Stimulated activated effector memory CD8-positive, alpha-beta T cell treated with anti-CD3 and anti-CD28 coated beads, Interleukin-12 subunit alpha, Interleukin-12 subunit beta, amount 100 ng/mL, for 72 hours (primary cell): ENCODE results near the gene PPARA.

Experiments
- ATAC-seq: fragments of 150-1000 bp; cut with Tn5 transposase; 2 replicates; pipeline ENCODE4 v1.10.0; 2021
- DNase-seq, 2 donors: peaks; one replicate each; pipeline ENCODE4 v3.0.0; 2021 to 2022; ENCODE audit warnings: low spot score in 2 of 2
- H3K27ac Mint-ChIP-seq: one replicate; pipeline ENCODE4 v1.8.0; 2022; ENCODE audit warnings: mild to moderate bottlenecking, mixed read lengths
- H3K36me3 Mint-ChIP-seq: one replicate; pipeline ENCODE4 v1.8.0; 2022; ENCODE audit warnings: mild to moderate bottlenecking, mixed read lengths
- H3K4me1 Mint-ChIP-seq: one replicate; pipeline ENCODE4 v1.8.0; 2022; ENCODE audit warnings: mixed read lengths
- H3K4me3 Mint-ChIP-seq: one replicate; pipeline ENCODE4 v1.8.0; 2022; ENCODE audit warnings: mild to moderate bottlenecking, mixed read lengths
- H3K9me3 Mint-ChIP-seq: one replicate; pipeline ENCODE4 v1.8.0; 2022; ENCODE audit warnings: mixed read lengths

PPARA gene

DNA sequence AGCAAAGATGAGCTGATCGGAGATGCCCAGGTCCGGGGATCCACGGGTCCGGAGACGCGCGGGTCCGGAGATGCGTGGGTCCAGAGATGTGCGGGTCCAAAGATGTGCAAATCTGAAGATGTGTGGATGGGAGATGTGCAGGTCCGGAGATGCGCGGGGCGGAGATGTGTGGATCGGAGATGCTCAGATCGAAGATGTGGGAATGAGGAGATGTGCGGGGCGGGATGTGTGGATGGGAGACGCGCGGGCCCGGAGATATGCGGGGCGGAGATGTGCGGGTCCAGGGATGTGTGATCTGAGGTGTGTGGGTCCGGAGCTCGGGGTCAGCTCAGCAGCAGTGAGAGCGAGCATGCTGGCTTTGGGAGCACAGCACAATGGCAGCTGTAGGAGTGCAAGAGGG is 64.3 kb downstream of the PPARA start:
- no peaks in the 10 kb centered on the region for H3K9me3 Mint-ChIP-seq
- no peak overlapping the region for H3K27ac Mint-ChIP-seq
- DNase-seq (no peak), ATAC-seq (no peak)
- peaks cover 93% of the 10 kb centered on the region for H3K36me3 Mint-ChIP-seq
- peaks cover 31% of the 10 kb centered on the region for H3K4me1 Mint-ChIP-seq
- no peak overlapping the region for H3K4me3 Mint-ChIP-seq

- ATAC-seq: no peak
- no peaks in the 10 kb centered on the region for H3K9me3 Mint-ChIP-seq
- peaks cover 88% of the 10 kb centered on the region for H3K36me3 Mint-ChIP-seq
- no peak overlapping the region for H3K27ac Mint-ChIP-seq
- DNase-seq: no peak
- peaks cover 16% of the 10 kb centered on the region for H3K4me1 Mint-ChIP-seq
- no peak overlapping the region for H3K4me3 Mint-ChIP-seq
Measured at GRCh38 chr22:46219636-46220035, 69.3 kb downstream of the PPARA start.

DNA sequence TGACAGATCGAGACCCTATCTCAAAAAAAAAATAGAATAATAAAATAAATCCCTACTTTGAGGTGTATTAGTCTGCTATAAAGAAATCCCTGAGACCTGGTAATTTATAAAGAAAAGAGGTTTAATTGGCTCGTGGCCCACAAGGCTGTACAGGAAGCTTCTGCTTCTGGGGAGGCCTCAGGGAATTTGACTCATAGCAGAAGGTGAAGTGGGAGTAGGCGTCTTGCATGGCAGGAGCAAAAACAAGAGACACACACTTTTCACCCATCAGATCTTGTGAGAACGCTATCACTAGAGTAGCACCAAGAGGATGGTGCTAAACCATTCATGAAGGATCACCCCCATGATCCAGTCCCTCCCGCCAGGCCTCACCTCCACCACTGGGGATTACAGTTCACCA is 70.6 kb downstream of the PPARA start:
- Mint-ChIP-seq H3K27ac (peak overlapping the region; percentile 54), H3K4me3 (no peak overlapping the region), H3K9me3 (no peaks in the 10 kb centered on the region), H3K36me3 (peaks cover 75% of the 10 kb centered on the region), H3K4me1 (peaks cover 15% of the 10 kb centered on the region)
- ATAC-seq (peak; percentile 67), DNase-seq (no peak)

DNA sequence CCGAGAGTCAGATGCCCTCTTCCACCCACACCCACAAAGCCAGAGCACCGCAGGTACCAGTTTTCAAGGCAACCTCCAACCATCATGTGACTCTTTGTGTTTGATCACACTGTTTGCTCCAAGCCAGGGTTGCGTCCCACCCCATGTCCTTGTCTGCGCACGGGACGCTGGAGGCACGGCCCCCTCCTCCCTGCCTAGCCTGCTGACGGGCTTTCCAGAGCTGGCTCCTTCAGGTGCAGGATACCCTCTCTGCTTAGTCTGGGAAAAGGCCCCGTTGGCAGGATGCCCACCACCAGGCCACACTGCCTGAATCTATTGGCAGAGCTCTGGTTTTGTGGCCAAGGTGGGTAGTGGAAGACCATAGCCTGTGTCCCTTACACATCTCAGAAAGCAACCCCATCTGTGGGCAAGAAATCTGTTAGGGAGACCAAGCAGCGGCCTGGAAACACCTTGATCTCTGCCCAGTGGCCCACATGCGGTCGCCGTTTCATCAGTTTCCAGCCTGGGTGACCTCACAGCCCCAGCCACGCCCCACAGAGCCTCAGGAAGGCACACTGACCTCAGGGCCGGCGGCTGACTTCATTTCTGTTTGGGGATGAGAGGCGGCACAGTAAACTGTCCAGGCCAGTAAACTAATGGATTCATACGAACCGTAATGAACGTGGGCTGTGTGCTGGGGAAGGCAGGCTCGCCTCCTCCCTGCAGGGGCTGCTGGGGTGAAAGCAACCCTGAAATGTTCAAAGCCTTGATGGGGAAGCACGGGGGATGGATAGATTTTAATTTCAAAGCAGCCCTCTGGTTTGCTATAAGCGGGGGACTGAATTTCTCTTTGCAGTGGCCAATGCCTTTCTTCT is 73.9 kb downstream of the PPARA start:
- no peak overlapping the region for H3K4me3 Mint-ChIP-seq
- H3K27ac Mint-ChIP-seq: peak overlapping the region; percentile 32

DNA sequence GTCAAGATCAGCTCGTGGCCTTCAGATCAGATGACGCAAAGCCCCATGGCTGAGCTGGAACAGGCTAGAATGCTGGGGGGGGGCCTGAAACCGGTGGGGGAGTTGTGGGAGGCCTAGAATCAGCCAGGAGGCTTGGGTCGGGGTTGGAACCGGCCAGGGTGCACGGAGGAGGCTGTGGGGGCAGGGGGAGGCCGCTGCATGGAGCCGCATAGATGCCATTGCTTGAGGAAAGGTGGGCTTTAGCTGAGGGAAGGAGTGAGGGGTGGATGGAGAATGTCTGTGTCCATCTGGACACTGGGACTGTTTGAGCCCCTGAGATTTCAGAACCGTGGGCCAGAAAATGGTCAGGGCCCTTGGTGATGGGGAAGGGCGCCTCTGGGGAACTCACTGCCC is 74.6 kb downstream of the PPARA start:
- ATAC-seq: no peak
- peaks cover 11% of the 10 kb centered on the region for H3K4me1 Mint-ChIP-seq
- no peaks in the 10 kb centered on the region for H3K9me3 Mint-ChIP-seq
- no peak overlapping the region for H3K4me3 Mint-ChIP-seq
- H3K36me3 Mint-ChIP-seq: peaks cover 35% of the 10 kb centered on the region
- H3K27ac Mint-ChIP-seq: peak overlapping the region; percentile 32
- no peak for DNase-seq

More for the DNA sequence above, 73.9 kb downstream of the PPARA start:
- DNase-seq (no peak), ATAC-seq (no peak)
- H3K36me3 Mint-ChIP-seq: peaks cover 41% of the 10 kb centered on the region
- peaks cover 17% of the 10 kb centered on the region for H3K4me1 Mint-ChIP-seq
- no peaks in the 10 kb centered on the region for H3K9me3 Mint-ChIP-seq

GRCh38 chr22:46225631-46226030 is 75.3 kb downstream of the PPARA start:
- no peak for DNase-seq
- ATAC-seq: no peak
- Mint-ChIP-seq H3K4me1 (peaks cover 11% of the 10 kb centered on the region), H3K27ac (no peak overlapping the region), H3K36me3 (peaks cover 28% of the 10 kb centered on the region), H3K4me3 (no peak overlapping the region), H3K9me3 (no peaks in the 10 kb centered on the region)

DNA sequence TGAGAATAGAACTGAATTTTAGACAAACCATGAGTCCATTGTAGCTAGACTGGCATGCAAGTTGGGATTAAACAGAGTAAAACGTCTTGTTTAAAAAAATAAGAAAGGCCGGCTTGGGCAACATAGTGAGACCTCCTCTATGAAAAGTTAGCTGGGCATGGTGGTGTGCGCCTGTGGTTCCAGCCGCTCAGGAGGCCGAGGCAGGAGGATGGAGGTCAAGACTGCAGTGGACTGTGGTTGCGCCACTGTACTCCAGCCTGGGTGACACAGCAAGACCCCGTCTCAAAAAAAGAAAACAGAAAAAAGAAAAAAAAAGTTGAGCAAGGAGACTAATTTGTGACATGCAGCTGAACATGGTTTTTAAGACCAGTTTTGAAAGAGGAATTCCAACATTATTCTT is 76.3 kb downstream of the PPARA start:
- no peak for ATAC-seq
- Mint-ChIP-seq H3K4me3 (no peak overlapping the region), H3K27ac (no peak overlapping the region), H3K9me3 (no peaks in the 10 kb centered on the region), H3K36me3 (peaks cover 21% of the 10 kb centered on the region), H3K4me1 (peaks cover 5% of the 10 kb centered on the region)
- DNase-seq: no peak

GRCh38 chr22:46229701-46230100 is 79.4 kb downstream of the PPARA start:
- H3K36me3 Mint-ChIP-seq: peaks cover 9% of the 10 kb centered on the region
- peaks cover 5% of the 10 kb centered on the region for H3K4me1 Mint-ChIP-seq
- ATAC-seq (no peak), DNase-seq (no peak)
- no peaks in the 10 kb centered on the region for H3K9me3 Mint-ChIP-seq
- no peak overlapping the region for H3K27ac Mint-ChIP-seq
- H3K4me3 Mint-ChIP-seq: no peak overlapping the region

DNA sequence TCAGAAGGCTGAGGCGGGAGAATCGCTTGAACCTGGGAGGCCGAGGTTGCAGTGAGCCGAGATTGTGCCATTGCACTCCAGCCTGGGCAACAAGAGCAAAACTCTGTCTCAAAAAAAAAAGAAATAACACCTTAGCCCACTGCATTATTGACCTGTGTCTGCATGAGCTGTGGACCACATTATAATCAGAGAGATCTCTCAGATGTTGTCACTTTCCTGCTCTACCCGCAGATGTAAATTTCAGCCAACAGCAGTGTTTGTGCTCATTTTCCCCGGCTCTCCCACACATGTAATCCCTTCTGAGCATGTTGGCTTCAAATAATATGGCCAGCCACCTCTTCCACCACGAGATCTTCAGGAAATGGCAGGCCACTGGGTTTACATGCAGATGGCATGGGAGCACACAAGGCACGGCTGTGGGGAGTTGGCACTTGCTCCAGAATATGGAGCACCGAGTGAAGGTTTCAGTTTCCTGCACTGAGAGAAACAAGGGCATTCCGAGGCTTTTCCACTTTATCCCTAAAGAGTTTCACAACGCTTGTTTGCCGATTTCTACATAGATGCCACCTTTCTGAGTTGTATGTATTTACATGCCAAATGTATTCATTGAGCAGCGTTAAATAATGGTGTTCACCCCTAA is 80.1 kb downstream of the PPARA start:
- peaks cover 15% of the 10 kb centered on the region for H3K36me3 Mint-ChIP-seq
- peaks cover 5% of the 10 kb centered on the region for H3K4me1 Mint-ChIP-seq
- H3K9me3 Mint-ChIP-seq: no peaks in the 10 kb centered on the region
- DNase-seq: no peak
- no peak overlapping the region for H3K27ac Mint-ChIP-seq
- ATAC-seq: no peak
- no peak overlapping the region for H3K4me3 Mint-ChIP-seq

DNA sequence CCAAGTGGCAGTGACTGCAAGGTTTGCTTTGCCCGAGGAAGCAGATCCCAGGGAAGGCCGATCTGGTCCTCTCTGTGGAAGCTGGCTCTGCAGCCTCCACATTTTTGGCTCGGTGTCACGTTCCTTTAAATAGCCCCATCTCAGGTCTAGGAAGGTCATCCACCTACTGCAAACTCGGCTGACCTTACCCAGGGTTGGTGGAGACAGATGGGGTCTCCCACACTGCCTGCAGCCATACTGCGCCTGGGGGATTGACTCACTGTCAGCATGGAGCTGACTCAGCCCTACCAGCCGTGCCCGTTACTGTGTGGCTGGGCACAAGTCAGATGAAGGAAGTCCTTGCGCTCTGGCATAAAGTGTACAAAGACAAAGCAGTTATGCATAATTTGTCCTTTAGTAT is 82.9 kb downstream of the PPARA start:
- H3K9me3 Mint-ChIP-seq: no peaks in the 10 kb centered on the region
- ATAC-seq: no peak

DNA sequence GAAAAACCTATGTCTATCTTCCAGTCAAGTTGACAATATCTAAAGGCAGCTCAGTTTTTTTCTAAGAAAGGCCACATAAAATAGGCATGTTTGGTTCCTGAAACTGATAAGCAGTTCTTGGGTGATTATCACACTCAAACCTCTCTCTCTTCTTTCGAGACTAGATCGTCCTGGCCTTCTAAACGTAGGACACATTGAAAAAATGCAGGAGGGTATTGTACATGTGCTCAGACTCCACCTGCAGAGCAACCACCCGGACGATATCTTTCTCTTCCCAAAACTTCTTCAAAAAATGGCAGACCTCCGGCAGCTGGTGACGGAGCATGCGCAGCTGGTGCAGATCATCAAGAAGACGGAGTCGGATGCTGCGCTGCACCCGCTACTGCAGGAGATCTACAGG is 84.6 kb downstream of the PPARA start:
- no peak overlapping the region for H3K27ac Mint-ChIP-seq
- no peak for DNase-seq
- peaks cover 24% of the 10 kb centered on the region for H3K36me3 Mint-ChIP-seq
- no peaks in the 10 kb centered on the region for H3K9me3 Mint-ChIP-seq
- H3K4me1 Mint-ChIP-seq: peaks cover 6% of the 10 kb centered on the region
- ATAC-seq: no peak
- no peak overlapping the region for H3K4me3 Mint-ChIP-seq

More for the DNA sequence above, 82.9 kb downstream of the PPARA start:
- Mint-ChIP-seq H3K4me3 (no peak overlapping the region), H3K27ac (no peak overlapping the region), H3K4me1 (no peaks in the 10 kb centered on the region), H3K36me3 (peaks cover 20% of the 10 kb centered on the region)
- DNase-seq: no peak

DNA sequence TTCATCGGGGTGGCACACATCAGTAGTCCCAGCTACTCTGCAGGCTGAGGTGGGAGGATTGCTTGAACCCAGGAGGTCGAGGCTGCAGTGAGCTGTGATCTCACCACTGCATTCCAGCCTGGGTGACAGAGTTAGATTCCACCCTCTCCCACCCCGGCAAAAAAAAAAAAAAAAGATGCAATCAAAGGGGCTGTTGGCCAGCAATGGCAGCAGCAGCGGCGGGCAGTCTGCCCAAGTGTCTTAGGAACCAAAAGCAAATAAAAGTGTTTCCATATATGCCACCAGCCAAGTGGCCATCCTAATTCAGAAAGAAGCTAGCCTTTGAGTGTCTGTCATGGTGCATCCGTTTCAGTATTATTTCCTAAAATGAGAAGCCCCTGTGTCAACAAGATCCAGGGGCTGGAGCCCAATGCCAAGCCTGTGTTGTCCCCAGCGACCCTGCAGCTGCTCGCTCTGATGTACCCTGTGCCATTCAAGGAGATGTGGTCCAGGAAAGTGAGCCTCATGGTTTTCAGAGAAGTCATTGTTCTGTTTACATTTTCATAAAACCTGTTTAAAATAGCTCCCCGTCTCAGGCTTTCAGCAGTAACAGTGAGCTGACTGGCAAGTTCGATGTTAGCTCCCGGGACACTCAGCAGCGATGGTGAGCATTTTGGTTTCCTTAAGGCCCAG is 87.3 kb downstream of the PPARA start:
- DNase-seq: no peak
- no peak overlapping the region for H3K4me3 Mint-ChIP-seq
- peaks cover 18% of the 10 kb centered on the region for H3K36me3 Mint-ChIP-seq
- no peak overlapping the region for H3K27ac Mint-ChIP-seq
- peaks cover 8% of the 10 kb centered on the region for H3K4me1 Mint-ChIP-seq
- no peaks in the 10 kb centered on the region for H3K9me3 Mint-ChIP-seq
- ATAC-seq: no peak

- Mint-ChIP-seq H3K4me3 (no peak overlapping the region), H3K9me3 (no peaks in the 10 kb centered on the region), H3K27ac (no peak overlapping the region), H3K36me3 (peaks cover 25% of the 10 kb centered on the region), H3K4me1 (peaks cover 8% of the 10 kb centered on the region)
- ATAC-seq (no peak), DNase-seq (no peak)
Measured at GRCh38 chr22:46238541-46238940, 88.2 kb downstream of the PPARA start.

DNA sequence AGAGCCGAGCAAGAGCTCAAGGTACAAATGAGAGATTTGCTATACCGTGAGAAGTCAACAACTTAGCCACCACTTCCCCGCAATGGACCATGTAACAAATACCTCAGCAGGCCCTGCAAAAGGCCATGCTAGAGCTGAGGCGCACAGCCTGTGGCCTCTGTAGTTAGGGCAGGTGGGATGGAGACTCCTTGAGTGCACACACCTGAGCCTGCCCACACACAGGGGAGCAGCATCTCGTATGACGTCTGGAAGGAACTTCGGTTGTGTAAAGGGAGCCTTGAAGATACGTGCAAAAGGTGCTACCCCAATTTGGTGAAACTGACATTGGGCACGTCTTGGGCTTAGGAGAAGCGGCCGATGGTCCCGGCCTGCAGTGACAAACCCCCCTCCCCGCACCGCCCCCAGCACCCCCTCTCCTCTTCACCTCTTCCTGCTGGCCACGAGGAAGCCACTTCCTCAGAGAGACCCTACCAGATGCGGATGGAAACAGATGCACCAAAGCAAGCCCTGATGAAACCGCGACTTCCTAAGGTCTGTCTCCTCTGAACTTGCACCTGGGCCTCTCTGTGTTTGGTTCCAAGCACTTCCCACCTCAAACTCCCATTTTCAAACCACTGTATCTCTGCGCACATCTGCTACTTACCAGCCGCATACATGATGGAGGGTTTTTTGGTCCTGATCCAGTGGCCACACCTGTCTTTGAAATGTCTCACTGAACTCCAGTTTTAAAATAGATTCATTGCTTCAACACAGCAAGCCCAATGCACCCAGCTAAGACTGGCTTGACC is 89.1 kb downstream of the PPARA start:
- H3K27ac Mint-ChIP-seq: peak overlapping the region; percentile 83
- no peaks in the 10 kb centered on the region for H3K9me3 Mint-ChIP-seq
- H3K4me1 Mint-ChIP-seq: peaks cover 8% of the 10 kb centered on the region
- DNase-seq: no peak
- ATAC-seq: no peak
- H3K36me3 Mint-ChIP-seq: peaks cover 30% of the 10 kb centered on the region
- peak overlapping the region; percentile 20 for H3K4me3 Mint-ChIP-seq

DNA sequence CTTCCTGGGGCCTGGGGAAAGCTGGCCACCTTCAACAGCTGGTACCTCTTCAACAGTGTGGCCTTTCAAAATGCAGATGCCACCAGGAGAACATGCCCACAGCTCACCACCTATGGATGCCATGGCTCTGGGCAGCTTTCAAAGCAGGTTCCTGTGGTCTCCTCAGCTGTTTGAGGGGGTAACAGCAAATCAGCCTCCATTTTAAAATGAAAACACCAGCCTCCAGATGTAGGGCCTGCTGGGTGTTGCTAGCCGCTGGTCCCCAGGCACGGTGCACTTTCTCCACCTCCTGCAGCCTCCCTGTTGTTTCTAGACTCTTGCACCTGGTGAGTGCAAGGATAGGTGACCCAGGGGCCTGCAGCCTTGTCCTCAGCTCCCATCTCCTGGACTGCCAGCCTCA is 89.7 kb downstream of the PPARA start:
- Mint-ChIP-seq H3K4me1 (peaks cover 8% of the 10 kb centered on the region), H3K4me3 (peak overlapping the region; percentile 20), H3K9me3 (no peaks in the 10 kb centered on the region), H3K27ac (peak overlapping the region; percentile 83), H3K36me3 (peaks cover 24% of the 10 kb centered on the region)
- DNase-seq (no peak), ATAC-seq (no peak)
